Neural cell (in vitro differentiated cells): ENCODE data around the gene ZBTB21. TPM values are rescaled to one million over a fixed set of nuclear protein-coding genes. Genes with fewer than 3 reads are reported as not detected.

Experiments
- H2AFZ ChIP-seq: fragments of 200-600, 300-800 bp; sonication (generic), shearing (Covaris generic); 2 replicates; pipeline ENCODE4 v1.6.0; 2014; ENCODE audit warnings: low read depth, mild to moderate bottlenecking, antibody characterized with exemption, low read length, moderate library complexity
- H3F3A ChIP-seq: fragments of 200-600 bp; shearing (Covaris generic); 2 replicates; pipeline ENCODE4 v1.6.1; 2016; ENCODE audit warnings: mild to moderate bottlenecking, moderate library complexity, mixed read lengths, antibody characterized with exemption, low read length; ENCODE audit not compliant: insufficient read depth, poor library complexity, severe bottlenecking
- H3K27ac ChIP-seq: fragments of 200-600, 300-800 bp; sonication (generic), shearing (Covaris generic); 2 replicates; pipeline ENCODE4 v1.5.1; 2014; ENCODE audit warnings: mild to moderate bottlenecking, low read length, moderate library complexity
- H3K27me3 ChIP-seq: fragments of 300-800, 200-600 bp; sonication (generic), shearing (Covaris generic); 2 replicates; pipeline ENCODE4 v1.6.0; 2014; ENCODE audit warnings: mild to moderate bottlenecking, low read depth, low read length, moderate library complexity; ENCODE audit not compliant: insufficient read depth
- H3K36me3 ChIP-seq: fragments of 300-800, 200-600 bp; sonication (generic), shearing (Covaris generic); 2 replicates; pipeline ENCODE4 v1.5.1; 2014; ENCODE audit warnings: mild to moderate bottlenecking, antibody characterized with exemption, low read length, moderate library complexity; ENCODE audit not compliant: insufficient read depth
- H3K4me2 ChIP-seq: fragments of 300-800, 200-600 bp; sonication (generic), shearing (Covaris generic); 2 replicates; pipeline ENCODE4 v1.6.0; 2014; ENCODE audit warnings: mild to moderate bottlenecking, low read length
- H3K4me3 ChIP-seq: fragments of 300-800, 200-600 bp; sonication (generic), shearing (Covaris generic); 2 replicates; pipeline ENCODE4 v1.5.1; 2014; ENCODE audit warnings: mild to moderate bottlenecking, low read length, moderate library complexity
- H3K79me2 ChIP-seq: fragments of 200-600 bp; shearing (Covaris generic); replicated peaks from 2 replicates; pipeline ENCODE4 v1.6.0; 2014; ENCODE audit warnings: mild to moderate bottlenecking, low read length, moderate library complexity; ENCODE audit not compliant: insufficient read depth
- H3K9ac ChIP-seq: fragments of 300-800, 200-600 bp; sonication (generic), shearing (Covaris generic); 2 replicates; pipeline ENCODE4 v1.6.1; 2016; ENCODE audit warnings: mild to moderate bottlenecking, low read length, mixed read lengths
- H3K9me2 ChIP-seq: fragments of 200-600 bp; shearing (Covaris generic); 2 replicates; pipeline ENCODE4 v1.6.1; 2016; ENCODE audit warnings: mild to moderate bottlenecking, low read length, mixed read lengths; ENCODE audit not compliant: insufficient read depth
- H3K9me3 ChIP-seq: fragments of 200-600, 300-800 bp; sonication (generic), shearing (Covaris generic); 2 replicates; pipeline ENCODE4 v1.6.1; 2016; ENCODE audit warnings: mild to moderate bottlenecking, mixed run types, low read length, moderate library complexity, mixed read lengths
- H4K20me1 ChIP-seq: fragments of 200-600 bp; shearing (Covaris generic); 2 replicates; pipeline ENCODE4 v1.6.1; 2016; ENCODE audit warnings: mild to moderate bottlenecking, mixed run types; ENCODE audit not compliant: insufficient read depth
- EP300 ChIP-seq: fragments of 450-650 bp; conservative IDR thresholded peaks from 2 replicates; pipeline ENCODE4 v1.6.1; 2014; ENCODE audit warnings: antibody characterized with exemption, mild to moderate bottlenecking, moderate library complexity; ENCODE audit not compliant: poor library complexity, severe bottlenecking
- EZH2 ChIP-seq: fragments of 200-600, 300-800 bp; shearing (Covaris generic), sonication (generic); IDR thresholded peaks from 2 replicates; pipeline ENCODE4 v1.6.1; 2014; ENCODE audit warnings: antibody characterized with exemption, low read length, borderline replicate concordance, mild to moderate bottlenecking; ENCODE audit not compliant: insufficient read depth, poor library complexity, severe bottlenecking
- MXI1 ChIP-seq: fragments of 450-650 bp; conservative IDR thresholded peaks from 2 replicates; pipeline ENCODE4 v1.6.1; 2014; ENCODE audit warnings: antibody characterized with exemption, mild to moderate bottlenecking; ENCODE audit not compliant: poor library complexity, severe bottlenecking
- POLR2AphosphoS5 ChIP-seq: IDR thresholded peaks from 2 replicates; pipeline ENCODE4 v1.6.1; 2012
- RAD21 ChIP-seq: fragments of 450-650 bp; conservative IDR thresholded peaks from 2 replicates; pipeline ENCODE4 v1.6.1; 2014; ENCODE audit warnings: antibody characterized with exemption, mild to moderate bottlenecking, moderate library complexity
- SMC3 ChIP-seq: fragments of 450-650 bp; conservative IDR thresholded peaks from 2 replicates; pipeline ENCODE4 v1.6.1; 2014; ENCODE audit warnings: antibody characterized with exemption, mild to moderate bottlenecking, moderate library complexity; ENCODE audit not compliant: poor library complexity
- TAF1 ChIP-seq: IDR thresholded peaks from 2 replicates; pipeline ENCODE4 v1.6.1; 2012; ENCODE audit warnings: low read depth
- polyA plus RNA-seq: library from polyadenylated mRNA; depleted of rRNA; stranded (reverse); fragments of >200 nt; gene quantifications from 2 replicates; pipeline ENCODE4 v1.2.3, GENCODE V29; 2014
- TF ChIP-seq, protein P1 (sequence below): IDR thresholded peaks from 2 replicates; pipeline ENCODE4 v1.6.1; 2012; ENCODE audit warnings: borderline replicate concordance
- TF ChIP-seq, protein P2 (sequence below): fragments of 450-650 bp; IDR thresholded peaks from 2 replicates; pipeline ENCODE4 v1.5.1; 2014; ENCODE audit warnings: antibody characterized with exemption, mild to moderate bottlenecking, moderate library complexity; ENCODE audit not compliant: poor library complexity, severe bottlenecking

The ZBTB21 gene
- polyA plus RNA-seq, 1 donor from 2014 or later: 8.0 TPM

- Histone ChIP-seq H3K9me3 (no peaks in the 10 kb centered on the region), H3K27ac (no peak overlapping the region), H3F3A (no peaks in the 10 kb centered on the region), H3K36me3 (no peaks in the 10 kb centered on the region), H3K4me2 (no peak overlapping the region), H4K20me1 (no peaks in the 10 kb centered on the region), H3K27me3 (no peaks in the 10 kb centered on the region), H3K9ac (no peak overlapping the region), H3K79me2 (no peaks in the 10 kb centered on the region), H3K9me2 (no peaks in the 10 kb centered on the region), H2AFZ (no peak overlapping the region), H3K4me3 (no peak overlapping the region)
- TF ChIP-seq POLR2AphosphoS5 (no peak), TAF1 (no peak), MXI1 (no peak), RAD21 (no peak), EZH2 (no peak), SMC3 (no peak), EP300 (no peak)
- TF ChIP-seq, protein P1, sequence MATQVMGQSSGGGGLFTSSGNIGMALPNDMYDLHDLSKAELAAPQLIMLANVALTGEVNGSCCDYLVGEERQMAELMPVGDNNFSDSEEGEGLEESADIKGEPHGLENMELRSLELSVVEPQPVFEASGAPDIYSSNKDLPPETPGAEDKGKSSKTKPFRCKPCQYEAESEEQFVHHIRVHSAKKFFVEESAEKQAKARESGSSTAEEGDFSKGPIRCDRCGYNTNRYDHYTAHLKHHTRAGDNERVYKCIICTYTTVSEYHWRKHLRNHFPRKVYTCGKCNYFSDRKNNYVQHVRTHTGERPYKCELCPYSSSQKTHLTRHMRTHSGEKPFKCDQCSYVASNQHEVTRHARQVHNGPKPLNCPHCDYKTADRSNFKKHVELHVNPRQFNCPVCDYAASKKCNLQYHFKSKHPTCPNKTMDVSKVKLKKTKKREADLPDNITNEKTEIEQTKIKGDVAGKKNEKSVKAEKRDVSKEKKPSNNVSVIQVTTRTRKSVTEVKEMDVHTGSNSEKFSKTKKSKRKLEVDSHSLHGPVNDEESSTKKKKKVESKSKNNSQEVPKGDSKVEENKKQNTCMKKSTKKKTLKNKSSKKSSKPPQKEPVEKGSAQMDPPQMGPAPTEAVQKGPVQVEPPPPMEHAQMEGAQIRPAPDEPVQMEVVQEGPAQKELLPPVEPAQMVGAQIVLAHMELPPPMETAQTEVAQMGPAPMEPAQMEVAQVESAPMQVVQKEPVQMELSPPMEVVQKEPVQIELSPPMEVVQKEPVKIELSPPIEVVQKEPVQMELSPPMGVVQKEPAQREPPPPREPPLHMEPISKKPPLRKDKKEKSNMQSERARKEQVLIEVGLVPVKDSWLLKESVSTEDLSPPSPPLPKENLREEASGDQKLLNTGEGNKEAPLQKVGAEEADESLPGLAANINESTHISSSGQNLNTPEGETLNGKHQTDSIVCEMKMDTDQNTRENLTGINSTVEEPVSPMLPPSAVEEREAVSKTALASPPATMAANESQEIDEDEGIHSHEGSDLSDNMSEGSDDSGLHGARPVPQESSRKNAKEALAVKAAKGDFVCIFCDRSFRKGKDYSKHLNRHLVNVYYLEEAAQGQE: no peak
- TF ChIP-seq, protein P2, sequence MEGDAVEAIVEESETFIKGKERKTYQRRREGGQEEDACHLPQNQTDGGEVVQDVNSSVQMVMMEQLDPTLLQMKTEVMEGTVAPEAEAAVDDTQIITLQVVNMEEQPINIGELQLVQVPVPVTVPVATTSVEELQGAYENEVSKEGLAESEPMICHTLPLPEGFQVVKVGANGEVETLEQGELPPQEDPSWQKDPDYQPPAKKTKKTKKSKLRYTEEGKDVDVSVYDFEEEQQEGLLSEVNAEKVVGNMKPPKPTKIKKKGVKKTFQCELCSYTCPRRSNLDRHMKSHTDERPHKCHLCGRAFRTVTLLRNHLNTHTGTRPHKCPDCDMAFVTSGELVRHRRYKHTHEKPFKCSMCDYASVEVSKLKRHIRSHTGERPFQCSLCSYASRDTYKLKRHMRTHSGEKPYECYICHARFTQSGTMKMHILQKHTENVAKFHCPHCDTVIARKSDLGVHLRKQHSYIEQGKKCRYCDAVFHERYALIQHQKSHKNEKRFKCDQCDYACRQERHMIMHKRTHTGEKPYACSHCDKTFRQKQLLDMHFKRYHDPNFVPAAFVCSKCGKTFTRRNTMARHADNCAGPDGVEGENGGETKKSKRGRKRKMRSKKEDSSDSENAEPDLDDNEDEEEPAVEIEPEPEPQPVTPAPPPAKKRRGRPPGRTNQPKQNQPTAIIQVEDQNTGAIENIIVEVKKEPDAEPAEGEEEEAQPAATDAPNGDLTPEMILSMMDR: no peak
Measured at GRCh38 chr21:41961753-41962152, 48.4 kb downstream of the ZBTB21 start.

DNA sequence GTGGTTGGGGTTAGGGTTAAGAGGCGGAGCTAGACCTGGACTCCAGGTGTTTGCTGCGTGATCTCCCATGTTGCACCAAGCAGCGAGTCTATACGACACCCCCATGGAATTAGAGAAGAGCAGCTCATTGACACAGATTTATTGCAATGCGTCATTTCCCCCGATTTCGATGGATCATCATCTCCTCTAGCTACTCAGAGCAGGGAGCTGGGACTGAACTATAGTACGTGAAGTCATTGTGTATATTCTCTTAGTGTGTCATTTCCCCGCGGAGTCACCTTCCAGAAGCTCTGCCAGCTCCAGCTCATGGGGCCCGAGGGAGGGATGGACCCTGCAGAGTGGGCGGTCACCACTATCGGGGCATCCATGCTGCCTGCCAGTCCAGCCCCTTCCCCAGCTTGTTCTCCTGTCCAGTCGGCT is 48.9 kb downstream of the ZBTB21 start:
- Histone ChIP-seq H3K9ac (no peak overlapping the region), H4K20me1 (no peaks in the 10 kb centered on the region), H2AFZ (no peak overlapping the region), H3K27me3 (no peaks in the 10 kb centered on the region), H3K27ac (no peak overlapping the region), H3K9me3 (no peaks in the 10 kb centered on the region), H3K36me3 (no peaks in the 10 kb centered on the region), H3K79me2 (no peaks in the 10 kb centered on the region), H3F3A (no peaks in the 10 kb centered on the region), H3K4me2 (no peak overlapping the region), H3K9me2 (no peaks in the 10 kb centered on the region), H3K4me3 (no peak overlapping the region)
- TF ChIP-seq EP300 (no peak), TAF1 (no peak), SMC3 (no peak), POLR2AphosphoS5 (no peak), RAD21 (no peak), EZH2 (no peak), MXI1 (no peak)
- TF ChIP-seq, protein P1: no peak
- TF ChIP-seq, protein P2: no peak
